ENCODE data around the gene SPDYE8. TPM values are rescaled to one million over a fixed set of nuclear protein-coding genes. Genes with fewer than 3 reads are reported as not detected.
"Not testable (repeated sequence)": the region's sequence is repeated elsewhere in the genome, so short reads cannot be mapped to it uniquely, and the experiment has no call there.

Gene SPDYE8
- total and polyA plus RNA-seq, 12 donors, result not detected

DNA sequence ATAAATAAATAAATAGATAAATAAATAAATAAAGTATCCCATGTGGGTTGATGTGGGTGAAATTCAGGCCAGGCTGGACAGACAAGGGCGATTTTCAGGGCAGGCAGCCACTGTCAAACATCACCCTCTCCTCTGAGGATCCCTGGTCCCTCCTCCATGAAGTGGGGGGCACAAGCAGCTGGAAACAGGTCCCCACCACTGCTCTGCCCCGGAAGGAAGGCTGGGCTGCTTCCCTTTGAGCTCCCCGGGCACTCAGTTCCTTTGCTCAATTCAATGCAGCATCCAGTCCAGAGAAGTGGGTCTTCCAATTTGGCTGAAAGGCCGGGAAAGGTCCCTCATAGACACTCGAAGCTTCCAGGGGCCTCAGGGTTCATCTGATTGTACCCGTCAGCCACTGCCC, 49.2 kb downstream of the SPDYE8 start:
- DNase-seq, result peak in 1 of 7 donors; percentile 9
- H3K36me3 ChIP-seq (replicated peaks in 1 of 2); H3K27me3 ChIP-seq; H3K4me1 ChIP-seq (replicated peaks in 1 of 2); H3K4me3 ChIP-seq; H3K27ac ChIP-seq; intact Hi-C loops (cut with DNase I); H3K9me3 ChIP-seq (replicated peaks in 1 of 3): not testable (repeated sequence)
- 81 to 89% methylated on average over 2 of the region's 6 CpGs; no CpG with 5 or more reads in 2 of the 4 donors for WGBS, 4 donors

DNA sequence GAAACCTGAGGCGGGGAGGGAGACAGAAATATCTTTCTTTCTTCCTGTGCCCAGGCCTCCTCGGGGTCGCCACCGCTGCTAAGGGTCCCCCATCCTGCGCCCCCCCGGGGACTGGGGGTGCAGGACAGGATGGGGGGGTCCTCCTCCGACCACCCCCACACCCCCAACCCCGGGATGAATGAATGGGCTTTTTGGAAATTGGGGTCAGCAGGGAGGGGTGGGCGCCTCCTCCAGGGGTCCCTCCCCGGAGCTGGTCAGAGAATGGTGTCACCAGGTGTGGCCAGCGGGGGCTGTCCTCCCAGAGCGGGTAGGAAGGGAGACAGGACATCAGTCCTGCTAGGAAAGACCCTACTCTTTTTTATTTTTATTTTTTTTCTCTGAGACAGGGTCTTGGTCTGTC, 53.1 kb downstream of the SPDYE8 start:
- H3K4me1 ChIP-seq (replicated peaks in 1 of 2); H3K36me3 ChIP-seq (replicated peaks in 1 of 2); intact Hi-C loops (cut with DNase I); H3K27me3 ChIP-seq; H3K9me3 ChIP-seq (replicated peaks in 1 of 3); H3K4me3 ChIP-seq; H3K27ac ChIP-seq: not testable (repeated sequence)
- peak in 2 of 7 donors; percentile 5 to 19 for DNase-seq
- WGBS, 4 donors, result 57 to 83% (median 73%) methylated on average over 2 to 4 of the region's 12 CpGs; no CpG with 5 or more reads in 1 of the 4 donors

DNA sequence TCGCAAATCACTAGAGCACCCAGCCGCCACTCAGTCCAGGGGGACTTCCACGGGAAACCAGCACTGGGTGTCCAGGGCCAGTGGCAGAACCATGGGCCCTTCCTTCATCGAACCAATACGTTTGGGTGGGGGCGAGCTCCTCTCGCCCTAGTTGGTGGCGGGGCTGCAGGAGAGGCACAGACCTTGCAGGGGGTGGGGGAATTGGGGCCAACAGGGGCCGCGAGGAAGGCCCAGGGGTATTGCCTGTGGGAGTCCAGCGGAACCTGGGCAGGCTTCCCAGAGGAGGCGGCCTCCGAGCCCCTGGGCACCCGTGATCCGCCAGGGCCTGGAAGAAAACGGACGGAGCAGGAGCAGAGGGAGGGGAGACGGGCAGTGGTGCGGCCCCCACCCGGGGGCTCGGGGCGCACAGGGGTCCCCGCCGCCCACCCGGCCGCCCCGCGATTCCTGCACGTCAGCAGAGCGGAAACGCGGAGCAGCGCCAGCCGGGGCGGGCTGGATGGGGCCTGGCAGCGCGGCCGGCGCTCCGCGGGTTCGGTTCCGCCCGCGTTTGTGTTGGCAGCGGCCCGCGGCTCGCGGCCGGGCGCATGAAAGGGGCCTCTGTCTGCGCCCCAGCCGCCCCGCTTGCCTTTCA, 53.8 kb downstream of the SPDYE8 start:
- DNase-seq, result peak; percentile 6 to 48 (median 15)

DNA sequence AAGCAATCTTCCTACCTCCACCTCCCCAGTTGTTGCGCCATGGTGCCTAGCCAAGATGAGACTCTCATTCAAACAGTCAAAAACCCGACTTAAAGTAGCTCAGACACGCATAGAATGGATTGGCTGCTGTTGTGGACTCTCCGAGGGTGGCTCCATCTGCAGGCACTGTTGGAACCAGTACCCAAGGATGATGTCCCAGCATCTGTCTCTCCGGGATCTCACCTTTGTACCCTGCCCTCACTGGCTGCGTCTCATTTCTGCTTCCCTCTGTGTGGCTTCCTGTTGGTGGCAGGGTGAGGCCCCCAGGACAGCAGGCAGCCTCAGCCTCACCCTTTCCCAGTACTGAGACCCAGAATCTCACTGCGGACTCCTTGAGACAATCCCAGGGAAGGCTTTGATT, 54.8 kb downstream of the SPDYE8 start:
- H3K27me3 ChIP-seq; H3K4me1 ChIP-seq (replicated peaks in 1 of 2); intact Hi-C loops (cut with DNase I); H3K9me3 ChIP-seq (replicated peaks in 1 of 3); H3K36me3 ChIP-seq (replicated peaks in 1 of 2); H3K27ac ChIP-seq; H3K4me3 ChIP-seq: not testable (repeated sequence)
- 89 to 95% (median 95%) methylated on average over 3 to 4 of the region's 7 CpGs; no CpG with 5 or more reads in 1 of the 4 donors for WGBS, 4 donors
- DNase-seq, result peak in 3 of 7 donors; percentile 5 to 17 (median 10)

More for the DNA sequence above, 53.8 kb downstream of the SPDYE8 start:
- WGBS, 4 donors, result 80 to 81% methylated on average over 7 to 12 of the region's 55 CpGs; no CpG with 5 or more reads in 2 of the 4 donors
- H3K27me3 ChIP-seq; H3K4me1 ChIP-seq (replicated peaks in 1 of 2); H3K36me3 ChIP-seq (replicated peaks in 1 of 2); H3K9me3 ChIP-seq (replicated peaks in 1 of 3); H3K4me3 ChIP-seq; intact Hi-C loops (cut with DNase I); H3K27ac ChIP-seq: not testable (repeated sequence)

DNA sequence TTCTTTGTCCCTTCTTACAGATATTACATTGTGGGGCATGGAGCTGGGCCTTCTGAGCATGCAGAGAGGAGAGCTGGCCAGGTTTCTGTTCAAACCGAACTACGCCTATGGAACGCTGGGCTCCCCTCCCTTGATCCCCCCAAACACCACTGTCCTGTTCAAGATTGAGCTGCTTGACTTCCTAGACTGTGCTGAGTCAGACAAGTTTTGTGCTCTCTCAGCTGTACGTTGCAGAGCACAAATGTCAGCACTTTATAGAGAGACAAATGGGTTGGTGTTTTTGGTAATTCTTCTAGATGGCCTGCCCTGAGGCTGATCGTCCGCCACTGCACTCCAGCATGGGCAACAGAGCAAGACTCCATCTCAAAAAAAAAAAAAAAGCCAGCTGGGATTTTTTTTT, 58.1 kb downstream of the SPDYE8 start:
- H3K9me3 ChIP-seq (replicated peaks in 1 of 3); H3K4me1 ChIP-seq (replicated peaks in 1 of 2); H3K4me3 ChIP-seq; H3K27ac ChIP-seq; H3K27me3 ChIP-seq; H3K36me3 ChIP-seq (replicated peaks in 1 of 2); DNase-seq; intact Hi-C loops (cut with DNase I): not testable (repeated sequence)
- no CpG with 5 or more reads among the region's 6 CpGs for WGBS, 4 donors

Small RNAs within 50 kb of the gene (small RNA-seq; reads per million reads assigned to genes)
- gene RF00019, result 0 reads per million in 2 donors

Other genes starting within 250 kb of the SPDYE8 start
- 10 to 100 TPM in 1 of 9 donors, 1 to 10 TPM in 7, under 1 TPM in 1; 0.72 to 13.4 (median 2.6) TPM for gene TYW1B, start 201.6 kb downstream of the SPDYE8 start, total RNA-seq
- 1 to 10 TPM; 1.3 to 3.6 (median 1.8) TPM for gene TYW1B, start 201.6 kb downstream of the SPDYE8 start, polyA plus RNA-seq
- gene POM121, start 104.7 kb downstream of the SPDYE8 start, total RNA-seq, result 10 to 100 TPM in 8 of 9 donors, 1 to 10 TPM in 1; 5.7 to 44.3 (median 19.1) TPM
- gene POM121, start 104.7 kb downstream of the SPDYE8 start, polyA plus RNA-seq, result 10 to 100 TPM; 19.7 to 31.0 (median 23.2) TPM
- 1 to 10 TPM in 8 of 9 donors, under 1 TPM in 1; 0.55 to 3.7 (median 2.3) TPM for gene TRIM74, start 60.3 kb downstream of the SPDYE8 start, total RNA-seq
- 1 to 10 TPM in 2 of 3 donors, under 1 TPM in 1; 0.16 to 5.5 (median 3.3) TPM for gene TRIM74, start 60.3 kb downstream of the SPDYE8 start, polyA plus RNA-seq
- not detected for gene SPDYE11, start 28.1 kb upstream of the SPDYE8 start, total RNA-seq
- gene SPDYE11, start 28.1 kb upstream of the SPDYE8 start, polyA plus RNA-seq, result not detected
- not detected for gene SPDYE9, start 56.3 kb upstream of the SPDYE8 start, total RNA-seq
- gene SPDYE9, start 56.3 kb upstream of the SPDYE8 start, polyA plus RNA-seq, result not detected